Measurements from ENCODE around the gene ATP9B.

ATP9B gene

GRCh38 chr18:79384834-79385233 lies 315.6 kb downstream of the ATP9B start:
- no peak for DNase-seq

DNA sequence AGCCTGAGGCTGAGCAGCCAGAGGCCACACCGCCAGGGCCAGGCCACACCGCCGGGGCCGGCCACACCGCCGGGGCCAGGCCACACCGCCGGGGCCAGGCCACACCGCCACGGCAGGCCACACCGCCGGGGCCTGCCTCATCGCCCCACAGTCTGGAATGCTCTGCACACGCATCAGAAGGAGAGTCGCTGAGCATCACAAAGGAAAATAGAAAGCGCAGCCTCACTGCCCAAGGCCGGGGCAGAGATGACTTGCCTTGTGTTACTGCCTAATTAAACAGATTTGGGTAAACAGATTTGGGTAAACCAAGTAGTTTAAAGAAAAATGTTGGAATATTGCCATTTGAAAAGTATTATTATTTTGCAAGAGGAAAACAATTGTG lies 316.1 kb downstream of the ATP9B start:
- DNase-seq, result no peak

DNA sequence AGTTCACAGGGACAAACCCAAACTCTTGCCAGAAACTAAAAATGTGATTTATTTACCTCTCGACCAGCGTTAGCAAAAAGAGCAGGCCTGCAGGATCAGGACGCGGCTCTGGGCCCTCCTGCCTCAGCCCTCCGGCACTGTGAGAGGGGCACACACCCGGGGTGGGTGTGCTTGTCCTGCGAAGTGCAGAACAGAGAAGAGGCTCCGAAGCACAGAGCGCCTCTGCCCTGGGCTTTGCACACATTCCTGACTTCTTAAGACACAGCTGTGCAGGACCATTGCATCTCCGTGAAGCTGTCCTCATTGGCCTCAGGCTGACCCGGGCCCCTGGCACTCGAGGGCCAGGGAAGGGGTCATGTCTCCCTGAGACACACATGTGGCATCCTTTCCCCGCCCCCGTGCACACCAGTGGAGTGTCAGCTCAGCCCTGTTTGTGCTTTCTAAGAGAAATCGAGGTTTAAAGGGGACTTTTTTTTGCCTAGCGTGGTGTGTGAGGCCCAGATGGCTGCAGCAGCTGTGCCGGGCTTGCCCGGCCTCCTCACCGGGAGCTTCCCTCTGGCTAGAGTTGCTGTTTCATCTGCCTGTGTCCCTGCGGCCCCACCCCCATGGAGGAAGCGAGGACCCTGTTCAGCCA lies 316.6 kb downstream of the ATP9B start:
- DNase-seq, result no peak

- DNase-seq, result no peak
Measured at GRCh38 chr18:79386547-79386946, 317.4 kb downstream of the ATP9B start.

DNA sequence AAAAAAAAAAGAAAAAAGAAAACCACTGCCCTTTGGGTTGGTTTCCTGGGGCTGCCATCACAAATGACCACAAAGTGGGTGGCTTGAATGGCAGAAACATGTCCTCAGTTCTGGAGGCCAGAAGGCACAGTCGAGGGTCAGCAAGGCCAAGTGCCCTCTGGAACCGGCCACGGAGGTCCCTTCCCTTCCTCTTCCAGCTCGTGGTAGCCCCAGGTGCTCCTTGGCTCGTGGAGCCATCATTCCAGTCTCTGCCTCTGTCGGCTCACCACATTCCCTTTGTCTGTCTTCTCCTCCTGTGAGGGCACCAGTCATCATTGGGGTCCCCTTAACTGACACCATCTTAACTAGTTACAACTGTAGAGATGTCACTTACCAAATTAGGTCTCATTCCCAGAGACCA lies 318.0 kb downstream of the ATP9B start:
- DNase-seq, result no peak

- DNase-seq, result no peak
Measured at GRCh38 chr18:79387615-79388014, 318.4 kb downstream of the ATP9B start.

GRCh38 chr18:79388043-79388442 lies 318.8 kb downstream of the ATP9B start:
- DNase-seq, result no peak

- DNase-seq, result no peak
Measured at GRCh38 chr18:79389689-79390088, 320.5 kb downstream of the ATP9B start.

GRCh38 chr18:79392226-79392625 lies 323.0 kb downstream of the ATP9B start:
- DNase-seq, result no peak

- no peak for DNase-seq
Measured at GRCh38 chr18:79393181-79393634, 324.0 kb downstream of the ATP9B start.

DNA sequence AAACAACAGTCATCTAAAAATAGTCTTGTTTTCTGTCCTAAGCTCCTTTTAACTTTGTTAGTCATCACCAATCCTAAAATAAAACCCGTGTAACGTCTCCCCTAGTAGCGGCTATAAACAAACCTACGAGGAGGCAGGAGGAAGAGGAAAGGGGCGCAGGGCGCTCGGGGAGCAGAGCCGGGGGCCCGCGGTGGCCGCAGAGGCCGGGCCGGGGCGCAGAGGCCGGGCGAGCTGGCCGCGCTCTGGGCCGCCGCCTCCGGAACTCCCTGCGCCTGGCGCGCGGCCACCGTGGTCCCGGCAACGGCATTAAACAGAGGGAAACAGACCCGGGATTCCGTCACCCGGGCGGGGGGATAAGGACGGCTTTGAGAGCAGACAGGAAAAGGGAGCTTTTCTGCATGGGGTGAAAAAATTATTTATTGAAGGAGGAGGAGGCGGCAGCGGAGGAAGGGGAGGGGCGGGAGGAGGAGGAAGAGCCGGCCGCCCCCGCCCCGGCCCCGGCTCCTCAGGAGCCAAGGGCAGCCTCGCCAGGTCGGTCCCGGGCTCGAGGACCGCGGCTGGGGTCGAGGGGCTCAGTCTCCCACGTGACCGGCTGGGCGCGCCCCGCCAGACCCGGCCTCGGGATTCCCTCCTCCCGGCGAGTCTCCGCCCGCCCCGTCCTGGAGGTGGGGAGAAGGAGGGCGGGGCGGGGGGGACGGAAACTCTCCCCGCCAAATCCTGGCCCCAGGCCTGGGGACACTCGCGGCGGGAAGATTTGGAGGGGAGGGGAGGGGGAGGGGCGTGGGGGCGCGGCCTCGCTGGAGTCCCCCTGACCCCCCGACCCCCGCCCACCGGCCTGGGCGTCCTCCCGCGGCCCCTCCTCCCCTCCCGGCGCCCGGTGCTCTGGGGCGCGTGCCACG lies 324.7 kb downstream of the ATP9B start:
- no peak for DNase-seq

DNA sequence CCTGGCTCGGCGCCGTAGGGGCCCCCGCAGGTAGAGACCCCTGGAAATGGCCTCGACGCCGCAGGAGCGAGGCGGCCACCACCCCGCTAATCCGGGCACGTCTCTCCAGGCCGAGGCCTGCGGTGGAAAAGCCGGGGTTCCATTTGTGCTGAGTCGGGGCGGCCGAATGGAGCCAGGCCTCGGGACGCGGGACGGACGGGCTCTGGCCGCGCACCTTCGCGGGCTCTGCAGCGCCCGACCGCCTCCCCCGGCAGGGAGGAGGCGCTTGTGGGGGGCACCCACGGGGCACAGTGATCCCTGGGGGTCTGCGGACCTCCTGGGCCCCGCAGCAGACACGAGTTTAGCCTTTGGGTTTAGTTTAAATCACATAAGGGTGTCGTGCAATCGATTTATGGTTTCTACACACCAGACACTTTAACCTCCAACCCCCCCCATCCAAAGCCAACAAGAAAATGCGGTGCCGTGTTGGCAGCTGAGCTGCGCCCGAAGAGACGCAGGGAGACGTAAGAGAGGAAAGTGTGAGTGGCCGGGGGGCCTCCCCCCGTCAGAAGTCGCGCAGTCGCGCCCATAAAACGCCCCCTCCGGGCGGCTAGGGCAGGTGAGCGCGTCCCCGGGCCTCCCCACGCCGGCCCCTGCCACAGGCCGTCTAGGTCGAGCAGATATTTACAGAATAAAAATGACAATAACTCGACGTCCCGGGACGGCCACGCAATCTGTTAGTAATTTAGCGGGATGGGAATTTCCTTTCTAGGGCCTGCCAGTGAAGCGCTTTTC lies 325.5 kb downstream of the ATP9B start:
- no peak for DNase-seq

GRCh38 chr18:79395308-79395640 lies 326.1 kb downstream of the ATP9B start:
- DNase-seq, result no peak

DNA sequence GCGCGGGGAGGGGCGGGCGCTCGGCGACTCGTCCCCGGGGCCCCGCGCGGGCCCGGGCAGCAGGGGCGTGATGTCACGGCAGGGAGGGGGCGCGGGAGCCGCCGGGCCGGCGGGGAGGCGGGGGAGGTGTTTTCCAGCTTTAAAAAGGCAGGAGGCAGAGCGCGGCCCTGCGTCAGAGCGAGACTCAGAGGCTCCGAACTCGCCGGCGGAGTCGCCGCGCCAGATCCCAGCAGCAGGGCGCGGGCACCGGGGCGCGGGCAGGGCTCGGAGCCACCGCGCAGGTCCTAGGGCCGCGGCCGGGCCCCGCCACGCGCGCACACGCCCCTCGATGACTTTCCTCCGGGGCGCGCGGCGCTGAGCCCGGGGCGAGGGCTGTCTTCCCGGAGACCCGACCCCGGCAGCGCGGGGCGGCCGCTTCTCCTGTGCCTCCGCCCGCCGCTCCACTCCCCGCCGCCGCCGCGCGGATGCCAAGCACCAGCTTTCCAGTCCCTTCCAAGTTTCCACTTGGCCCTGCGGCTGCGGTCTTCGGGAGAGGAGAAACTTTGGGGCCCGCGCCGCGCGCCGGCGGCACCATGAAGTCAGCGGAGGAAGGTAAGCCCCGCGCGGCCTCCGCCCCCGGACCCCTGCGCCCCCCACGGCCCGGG lies 326.7 kb downstream of the ATP9B start, which contains the start of gene NFATC1:
TSS of gene NFATC1 (plus strand) at position 170 of the 644 bp plus-strand sequence. CDS start at position 465, 295 bp downstream.
- DNase-seq, result no peak

DNA sequence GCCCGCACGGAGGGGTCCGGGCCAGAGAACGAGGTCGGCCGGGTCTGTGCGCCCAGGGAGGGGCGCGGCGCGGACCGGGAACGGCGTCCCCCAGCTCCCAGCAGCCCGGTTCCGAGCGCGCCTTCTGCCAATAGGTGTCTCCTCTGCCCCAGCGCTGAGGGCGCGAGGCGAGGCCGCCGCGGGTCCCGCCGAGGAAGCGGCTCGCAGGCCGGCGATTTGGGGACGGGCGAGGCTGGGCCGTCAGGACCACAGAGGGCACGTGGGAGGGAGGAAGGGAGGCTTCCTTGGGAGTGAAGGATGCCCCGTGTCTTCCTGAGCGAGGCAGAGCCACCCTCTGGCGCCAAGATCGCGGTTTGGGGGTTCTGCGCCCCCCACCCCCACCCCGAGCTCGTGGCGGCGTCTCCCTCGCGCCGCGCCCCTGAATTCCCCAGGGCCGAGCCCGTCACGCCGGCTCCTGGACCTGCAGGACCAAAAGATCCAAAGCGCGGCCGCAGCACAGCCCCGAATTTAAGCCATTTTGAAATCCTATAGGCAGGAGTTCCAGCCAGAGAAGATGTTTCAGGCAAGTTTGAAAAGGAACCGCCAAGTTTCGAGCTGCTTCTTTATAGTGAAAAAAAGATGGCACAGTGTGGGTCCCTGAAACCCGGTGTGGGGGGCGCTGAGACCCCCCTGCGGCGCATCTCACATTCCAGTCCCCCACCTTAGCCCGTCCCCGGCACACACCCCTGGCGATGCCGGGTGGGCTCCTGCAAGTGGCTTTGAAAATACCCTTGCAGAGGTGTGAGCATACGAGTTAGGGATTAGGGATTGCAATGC lies 327.4 kb downstream of the ATP9B start:
- no peak for DNase-seq

DNA sequence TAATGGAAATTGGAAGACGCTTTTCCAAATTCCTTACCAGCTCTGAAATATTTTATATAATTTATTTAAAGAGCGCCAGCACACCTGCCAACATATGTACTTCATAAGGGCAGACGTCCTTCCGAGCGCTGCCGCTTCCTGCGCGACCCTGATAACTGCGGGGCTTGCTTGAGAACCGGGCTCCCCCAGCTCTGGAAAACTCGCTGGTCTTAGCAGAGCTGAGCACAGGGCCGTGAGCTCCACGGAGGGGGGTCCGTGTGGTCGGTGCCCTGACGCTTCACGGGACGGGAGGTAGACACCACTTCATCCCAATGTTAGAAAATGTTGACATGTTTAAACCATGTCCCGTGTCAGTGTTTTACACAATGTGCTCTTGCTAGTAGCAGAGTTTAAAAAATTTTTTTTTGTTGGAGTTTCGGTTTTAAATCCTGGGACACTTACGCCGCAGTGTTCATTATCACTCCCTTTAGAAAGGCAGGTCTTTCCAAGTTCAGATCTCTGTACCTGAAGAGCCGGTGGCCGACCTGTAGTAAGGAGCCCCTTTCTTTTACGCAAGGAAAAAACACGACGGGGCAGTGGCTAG lies 328.1 kb downstream of the ATP9B start:
- no peak for DNase-seq

DNA sequence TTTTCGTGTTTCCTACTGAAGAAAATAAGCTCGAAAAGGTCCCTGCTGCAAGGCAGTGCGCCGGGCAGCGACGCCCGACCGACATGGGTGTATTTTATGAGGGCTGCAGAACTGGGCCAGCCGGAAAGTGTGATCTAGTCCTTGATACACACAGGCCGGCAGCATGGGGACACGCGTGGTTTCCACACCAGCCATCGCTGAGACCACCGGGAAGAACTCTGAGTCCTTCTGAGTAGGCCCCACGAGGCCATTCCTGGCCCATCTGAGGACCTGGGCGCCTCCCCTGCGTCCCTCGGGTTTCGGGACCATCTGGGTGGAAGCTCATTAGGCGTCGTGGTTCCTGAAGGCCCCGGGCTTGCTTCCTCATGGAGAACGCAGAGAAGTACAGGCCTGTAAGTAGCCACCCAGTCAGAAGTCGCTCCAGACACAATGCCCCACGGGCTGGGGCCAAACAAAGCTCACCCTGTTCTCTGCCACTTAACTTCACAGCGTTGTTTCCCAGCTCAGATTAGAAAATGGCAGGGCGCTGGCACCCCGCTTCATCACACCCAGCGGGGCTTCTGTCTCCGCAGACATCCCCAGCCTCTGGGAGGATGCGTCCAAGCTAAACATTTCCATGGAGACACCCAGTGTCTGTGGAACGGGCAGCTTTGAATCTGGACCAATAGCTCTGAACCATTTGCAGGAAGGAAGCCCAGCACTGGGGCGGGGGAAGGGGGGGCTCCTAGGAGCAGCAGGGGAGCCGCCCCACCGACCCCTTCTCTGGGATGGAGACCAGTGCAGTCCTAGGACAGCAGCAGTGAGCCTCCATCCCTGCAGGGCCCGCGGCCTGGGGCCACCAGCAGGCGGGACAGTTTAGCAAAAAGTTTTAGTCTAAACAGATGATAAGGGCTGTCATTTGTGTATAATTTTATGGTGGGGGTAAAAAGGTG lies 328.9 kb downstream of the ATP9B start:
- no peak for DNase-seq

DNA sequence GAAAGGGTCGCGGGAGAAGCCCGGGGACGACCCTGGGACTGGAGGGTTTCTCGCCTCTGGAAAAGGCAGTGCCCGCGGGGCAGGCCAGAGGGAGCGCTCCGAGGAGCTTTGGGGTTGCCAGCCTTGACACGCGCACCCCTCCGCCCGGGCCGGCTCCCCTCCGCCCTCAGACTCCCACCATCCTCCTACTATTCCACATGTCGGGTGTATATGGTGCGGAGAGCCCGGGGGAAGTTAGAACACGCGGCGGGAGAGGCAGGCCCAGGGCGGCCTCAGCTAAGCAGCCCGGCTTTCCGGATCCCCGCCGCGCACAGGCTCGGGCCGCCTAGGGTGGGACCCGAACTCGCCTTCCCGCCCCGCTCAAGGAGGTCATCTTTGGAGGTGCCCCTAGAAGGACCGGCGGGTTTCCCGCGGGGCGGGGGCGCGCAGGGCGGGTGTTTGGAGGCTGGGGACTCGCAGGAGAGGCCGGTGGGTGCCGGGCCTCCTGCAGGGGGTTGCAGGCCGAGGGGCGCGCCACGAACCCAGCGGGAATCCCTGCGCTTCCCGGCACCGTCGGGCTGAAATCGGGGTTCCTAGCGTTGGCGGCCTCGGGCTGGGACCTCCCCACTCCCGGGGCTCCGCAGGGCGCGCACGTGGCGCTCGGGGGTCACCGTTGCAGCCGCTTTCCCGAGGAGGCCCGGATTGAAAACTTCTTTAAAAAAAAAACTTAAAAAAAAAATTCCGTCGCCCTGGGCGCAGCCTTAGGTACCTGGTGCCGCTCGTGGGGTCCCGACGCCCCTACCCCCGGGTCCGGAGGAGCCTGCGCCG lies 330.3 kb downstream of the ATP9B start:
- no peak for DNase-seq

- no peak for DNase-seq
Measured at GRCh38 chr18:79400091-79400590, 330.9 kb downstream of the ATP9B start.
